Liver (tissue), 5 donors: ENCODE data around the gene KRTAP4-9. TPM values are rescaled to one million over a fixed set of nuclear protein-coding genes. Genes with fewer than 3 reads are reported as not detected.

Experiments
- polyA plus RNA-seq, 2 donors: library from polyadenylated mRNA; stranded (reverse) in 1 of 2; unstranded in 1 of 2; fragments of 200-250 nt in 1 of 2; fragments of >200 nt in 1 of 2; fragmentation: Nextera tagmentation in 1 of 2; extraction: Ambion mirVana in 1 of 2; gene quantifications; one replicate each; pipeline versions ENCODE4 v1.2.1 to v1.2.3, GENCODE V29; 2013 to 2015
- total RNA-seq, 2 donors: library from RNA; depleted of rRNA; stranded (reverse); fragments of >200 nt; gene quantifications; one replicate each; pipeline ENCODE4 v1.2.3, GENCODE V29; 2014
- TF ChIP-seq, protein P1 (sequence below): fragments of 150-350 bp; IDR thresholded peaks from 2 replicates; pipeline ENCODE4 v1.5.1; 2017; ENCODE audit warnings: improper control_type of control experiment, low read depth, low read length; ENCODE audit not compliant: missing input control
- donor health status: healthy.
- donor health status: healthy.
- donor health status: healthy.

Gene KRTAP4-9
- total and polyA plus RNA-seq, 4 donors: not detected

- TF ChIP-seq, protein P1, sequence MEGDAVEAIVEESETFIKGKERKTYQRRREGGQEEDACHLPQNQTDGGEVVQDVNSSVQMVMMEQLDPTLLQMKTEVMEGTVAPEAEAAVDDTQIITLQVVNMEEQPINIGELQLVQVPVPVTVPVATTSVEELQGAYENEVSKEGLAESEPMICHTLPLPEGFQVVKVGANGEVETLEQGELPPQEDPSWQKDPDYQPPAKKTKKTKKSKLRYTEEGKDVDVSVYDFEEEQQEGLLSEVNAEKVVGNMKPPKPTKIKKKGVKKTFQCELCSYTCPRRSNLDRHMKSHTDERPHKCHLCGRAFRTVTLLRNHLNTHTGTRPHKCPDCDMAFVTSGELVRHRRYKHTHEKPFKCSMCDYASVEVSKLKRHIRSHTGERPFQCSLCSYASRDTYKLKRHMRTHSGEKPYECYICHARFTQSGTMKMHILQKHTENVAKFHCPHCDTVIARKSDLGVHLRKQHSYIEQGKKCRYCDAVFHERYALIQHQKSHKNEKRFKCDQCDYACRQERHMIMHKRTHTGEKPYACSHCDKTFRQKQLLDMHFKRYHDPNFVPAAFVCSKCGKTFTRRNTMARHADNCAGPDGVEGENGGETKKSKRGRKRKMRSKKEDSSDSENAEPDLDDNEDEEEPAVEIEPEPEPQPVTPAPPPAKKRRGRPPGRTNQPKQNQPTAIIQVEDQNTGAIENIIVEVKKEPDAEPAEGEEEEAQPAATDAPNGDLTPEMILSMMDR: no peak
Observed at GRCh38 chr17:41153856-41154255, 48.7 kb downstream of the KRTAP4-9 start (continued).

Other genes starting within 250 kb of the KRTAP4-9 start
Only the 30 nearest of the 39 such genes appear.
- not detected for gene KRT39, start 138.4 kb upstream of the KRTAP4-9 start, total RNA-seq
- gene KRT39, start 138.4 kb upstream of the KRTAP4-9 start, polyA plus RNA-seq: not detected
- gene KRT40, start 121.1 kb upstream of the KRTAP4-9 start, total RNA-seq: not detected
- gene KRT40, start 121.1 kb upstream of the KRTAP4-9 start, polyA plus RNA-seq: not detected
- not detected for gene KRTAP3-3, start 111.2 kb upstream of the KRTAP4-9 start, total RNA-seq
- not detected for gene KRTAP3-3, start 111.2 kb upstream of the KRTAP4-9 start, polyA plus RNA-seq
- not detected for gene KRTAP3-2, start 105.5 kb upstream of the KRTAP4-9 start, total RNA-seq
- not detected for gene KRTAP3-2, start 105.5 kb upstream of the KRTAP4-9 start, polyA plus RNA-seq
- not detected for gene KRTAP3-1, start 96.3 kb upstream of the KRTAP4-9 start, total RNA-seq
- not detected for gene KRTAP3-1, start 96.3 kb upstream of the KRTAP4-9 start, polyA plus RNA-seq
- gene KRTAP1-5, start 78.2 kb upstream of the KRTAP4-9 start, total RNA-seq: not detected
- gene KRTAP1-5, start 78.2 kb upstream of the KRTAP4-9 start, polyA plus RNA-seq: not detected
- not detected for gene KRTAP1-4, start 75.2 kb upstream of the KRTAP4-9 start, total RNA-seq
- not detected for gene KRTAP1-4, start 75.2 kb upstream of the KRTAP4-9 start, polyA plus RNA-seq
- gene KRTAP1-3, start 70.5 kb upstream of the KRTAP4-9 start, total RNA-seq: not detected
- gene KRTAP1-3, start 70.5 kb upstream of the KRTAP4-9 start, polyA plus RNA-seq: not detected
- gene KRTAP1-1, start 63.9 kb upstream of the KRTAP4-9 start, total RNA-seq: not detected
- not detected for gene KRTAP1-1, start 63.9 kb upstream of the KRTAP4-9 start, polyA plus RNA-seq
- gene KRTAP2-1, start 58.1 kb upstream of the KRTAP4-9 start, total RNA-seq: not detected
- not detected for gene KRTAP2-1, start 58.1 kb upstream of the KRTAP4-9 start, polyA plus RNA-seq
- not detected for gene KRTAP2-2, start 50.2 kb upstream of the KRTAP4-9 start, total RNA-seq
- gene KRTAP2-2, start 50.2 kb upstream of the KRTAP4-9 start, polyA plus RNA-seq: not detected
- gene KRTAP2-3, start 45.3 kb upstream of the KRTAP4-9 start, total RNA-seq: not detected
- gene KRTAP2-3, start 45.3 kb upstream of the KRTAP4-9 start, polyA plus RNA-seq: not detected
- not detected for gene KRTAP2-4, start 39.5 kb upstream of the KRTAP4-9 start, total RNA-seq
- not detected for gene KRTAP2-4, start 39.5 kb upstream of the KRTAP4-9 start, polyA plus RNA-seq
- gene KRTAP4-7, start 21.2 kb upstream of the KRTAP4-9 start, total RNA-seq: not detected
- not detected for gene KRTAP4-7, start 21.2 kb upstream of the KRTAP4-9 start, polyA plus RNA-seq
- gene KRTAP4-8, start 7.2 kb upstream of the KRTAP4-9 start, total RNA-seq: not detected
- not detected for gene KRTAP4-8, start 7.2 kb upstream of the KRTAP4-9 start, polyA plus RNA-seq
- gene KRTAP4-16, start 3.2 kb upstream of the KRTAP4-9 start, total RNA-seq: not detected
- not detected for gene KRTAP4-16, start 3.2 kb upstream of the KRTAP4-9 start, polyA plus RNA-seq
- not detected for gene KRTAP4-11, start 13.0 kb downstream of the KRTAP4-9 start, total RNA-seq
- gene KRTAP4-11, start 13.0 kb downstream of the KRTAP4-9 start, polyA plus RNA-seq: not detected
- not detected for gene KRTAP4-12, start 18.8 kb downstream of the KRTAP4-9 start, total RNA-seq
- gene KRTAP4-12, start 18.8 kb downstream of the KRTAP4-9 start, polyA plus RNA-seq: not detected
- not detected for gene KRTAP4-6, start 35.2 kb downstream of the KRTAP4-9 start, total RNA-seq
- not detected for gene KRTAP4-6, start 35.2 kb downstream of the KRTAP4-9 start, polyA plus RNA-seq
- gene KRTAP4-5, start 44.4 kb downstream of the KRTAP4-9 start, total RNA-seq: not detected
- not detected for gene KRTAP4-5, start 44.4 kb downstream of the KRTAP4-9 start, polyA plus RNA-seq
- not detected for gene KRTAP4-4, start 55.4 kb downstream of the KRTAP4-9 start, total RNA-seq
- gene KRTAP4-4, start 55.4 kb downstream of the KRTAP4-9 start, polyA plus RNA-seq: not detected
- gene KRTAP4-3, start 62.8 kb downstream of the KRTAP4-9 start, total RNA-seq: not detected
- gene KRTAP4-3, start 62.8 kb downstream of the KRTAP4-9 start, polyA plus RNA-seq: not detected
- not detected for gene KRTAP4-2, start 72.8 kb downstream of the KRTAP4-9 start, total RNA-seq
- gene KRTAP4-2, start 72.8 kb downstream of the KRTAP4-9 start, polyA plus RNA-seq: not detected
- gene KRTAP4-1, start 79.5 kb downstream of the KRTAP4-9 start, total RNA-seq: not detected
- not detected for gene KRTAP4-1, start 79.5 kb downstream of the KRTAP4-9 start, polyA plus RNA-seq
- not detected for gene KRTAP9-1, start 84.5 kb downstream of the KRTAP4-9 start, total RNA-seq
- gene KRTAP9-1, start 84.5 kb downstream of the KRTAP4-9 start, polyA plus RNA-seq: not detected
- not detected for gene KRTAP9-2, start 121.3 kb downstream of the KRTAP4-9 start, total RNA-seq
- not detected for gene KRTAP9-2, start 121.3 kb downstream of the KRTAP4-9 start, polyA plus RNA-seq
- gene KRTAP9-3, start 127.1 kb downstream of the KRTAP4-9 start, total RNA-seq: not detected
- gene KRTAP9-3, start 127.1 kb downstream of the KRTAP4-9 start, polyA plus RNA-seq: not detected
- gene KRTAP9-8, start 132.6 kb downstream of the KRTAP4-9 start, total RNA-seq: not detected
- not detected for gene KRTAP9-8, start 132.6 kb downstream of the KRTAP4-9 start, polyA plus RNA-seq
- gene KRTAP9-4, start 144.3 kb downstream of the KRTAP4-9 start, total RNA-seq: not detected
- gene KRTAP9-4, start 144.3 kb downstream of the KRTAP4-9 start, polyA plus RNA-seq: not detected
- not detected for gene KRTAP9-9, start 150.0 kb downstream of the KRTAP4-9 start, total RNA-seq
- not detected for gene KRTAP9-9, start 150.0 kb downstream of the KRTAP4-9 start, polyA plus RNA-seq